HG03565 (cell line): ENCODE measurements around the gene LDLR.
"Not testable (repeated sequence)": the region's sequence is repeated elsewhere in the genome, so short reads cannot be mapped to it uniquely, and the experiment has no call there.

Experiments used
- ATAC-seq: cut with Tn5 transposase; IDR thresholded peaks from one replicate; pipeline ENCODE4 v1.9.1; 2021; ENCODE audit warnings: mild to moderate bottlenecking, moderate library complexity; ENCODE audit not compliant: unreplicated experiment

The LDLR gene

DNA sequence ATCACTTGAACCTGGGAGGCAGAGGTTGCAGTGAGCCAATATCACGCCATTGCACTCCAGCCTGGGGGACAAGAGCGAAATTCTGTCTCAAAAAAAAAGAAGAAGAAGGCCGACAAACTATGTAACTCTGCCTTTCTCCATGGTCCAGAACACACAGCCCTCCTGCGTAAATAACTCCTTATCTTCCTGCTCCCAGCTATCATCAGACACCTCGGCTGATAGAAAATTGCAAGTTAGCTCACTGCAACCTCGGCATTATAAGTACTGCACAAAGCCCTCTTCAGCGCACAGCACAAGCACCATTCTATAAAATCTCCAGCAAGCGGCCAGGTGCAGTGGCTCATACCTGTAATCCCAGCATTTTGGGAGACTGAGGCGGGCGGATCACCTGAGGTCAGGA is 14.4 kb downstream of the LDLR start:
- not testable (repeated sequence) for ATAC-seq

DNA sequence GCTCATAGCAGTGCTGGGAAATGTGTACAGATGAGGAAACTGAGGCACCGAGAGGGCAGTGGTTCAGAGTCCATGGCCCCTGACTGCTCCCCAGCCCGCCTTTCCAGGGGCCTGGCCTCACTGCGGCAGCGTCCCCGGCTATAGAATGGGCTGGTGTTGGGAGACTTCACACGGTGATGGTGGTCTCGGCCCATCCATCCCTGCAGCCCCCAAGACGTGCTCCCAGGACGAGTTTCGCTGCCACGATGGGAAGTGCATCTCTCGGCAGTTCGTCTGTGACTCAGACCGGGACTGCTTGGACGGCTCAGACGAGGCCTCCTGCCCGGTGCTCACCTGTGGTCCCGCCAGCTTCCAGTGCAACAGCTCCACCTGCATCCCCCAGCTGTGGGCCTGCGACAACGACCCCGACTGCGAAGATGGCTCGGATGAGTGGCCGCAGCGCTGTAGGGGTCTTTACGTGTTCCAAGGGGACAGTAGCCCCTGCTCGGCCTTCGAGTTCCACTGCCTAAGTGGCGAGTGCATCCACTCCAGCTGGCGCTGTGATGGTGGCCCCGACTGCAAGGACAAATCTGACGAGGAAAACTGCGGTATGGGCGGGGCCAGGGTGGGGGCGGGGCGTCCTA is 15.9 kb downstream of the LDLR start:
- ATAC-seq = no peak

DNA sequence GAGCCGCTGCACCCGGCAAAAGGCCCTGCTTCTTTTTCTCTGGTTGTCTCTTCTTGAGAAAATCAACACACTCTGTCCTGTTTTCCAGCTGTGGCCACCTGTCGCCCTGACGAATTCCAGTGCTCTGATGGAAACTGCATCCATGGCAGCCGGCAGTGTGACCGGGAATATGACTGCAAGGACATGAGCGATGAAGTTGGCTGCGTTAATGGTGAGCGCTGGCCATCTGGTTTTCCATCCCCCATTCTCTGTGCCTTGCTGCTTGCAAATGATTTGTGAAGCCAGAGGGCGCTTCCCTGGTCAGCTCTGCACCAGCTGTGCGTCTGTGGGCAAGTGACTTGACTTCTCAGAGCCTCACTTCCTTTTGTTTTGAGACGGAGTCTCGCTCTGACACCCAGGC is 17.2 kb downstream of the LDLR start:
- ATAC-seq = no peak

DNA sequence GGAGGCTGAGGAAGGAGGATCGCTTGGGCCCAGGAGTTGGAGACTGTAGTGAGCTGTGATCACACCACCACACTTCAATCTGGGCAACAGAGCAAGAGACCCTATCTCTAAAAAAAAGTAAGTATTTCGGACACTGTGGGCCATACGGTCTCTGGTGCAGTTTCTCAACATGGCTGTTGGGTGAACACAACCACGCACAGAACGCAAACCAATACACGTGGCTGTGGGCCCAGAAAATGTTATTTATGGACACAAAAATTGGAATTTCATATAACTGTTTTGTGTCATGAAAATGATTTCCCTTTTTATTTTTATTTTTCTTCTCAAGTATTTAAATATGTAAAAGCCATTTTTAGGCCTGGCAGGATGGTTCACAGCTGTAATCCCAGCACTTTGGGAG is 19.5 kb downstream of the LDLR start:
- ATAC-seq = no peak

DNA sequence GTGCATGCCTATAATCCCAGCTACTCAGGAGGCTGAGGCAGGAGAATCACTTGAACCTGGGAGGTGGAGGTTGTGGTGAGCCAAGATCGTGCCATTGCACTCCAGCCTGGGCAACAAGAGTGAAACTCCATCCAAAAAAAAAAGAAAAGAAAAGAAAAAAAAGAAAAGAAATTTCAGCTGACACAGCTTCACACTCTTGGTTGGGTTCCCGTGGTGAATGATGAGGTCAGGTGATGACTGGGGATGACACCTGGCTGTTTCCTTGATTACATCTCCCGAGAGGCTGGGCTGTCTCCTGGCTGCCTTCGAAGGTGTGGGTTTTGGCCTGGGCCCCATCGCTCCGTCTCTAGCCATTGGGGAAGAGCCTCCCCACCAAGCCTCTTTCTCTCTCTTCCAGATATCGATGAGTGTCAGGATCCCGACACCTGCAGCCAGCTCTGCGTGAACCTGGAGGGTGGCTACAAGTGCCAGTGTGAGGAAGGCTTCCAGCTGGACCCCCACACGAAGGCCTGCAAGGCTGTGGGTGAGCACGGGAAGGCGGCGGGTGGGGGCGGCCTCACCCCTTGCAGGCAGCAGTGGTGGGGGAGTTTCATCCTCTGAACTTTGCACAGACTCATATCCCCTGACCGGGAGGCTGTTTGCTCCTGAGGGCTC is 22.0 kb downstream of the LDLR start:
- no peak for ATAC-seq

DNA sequence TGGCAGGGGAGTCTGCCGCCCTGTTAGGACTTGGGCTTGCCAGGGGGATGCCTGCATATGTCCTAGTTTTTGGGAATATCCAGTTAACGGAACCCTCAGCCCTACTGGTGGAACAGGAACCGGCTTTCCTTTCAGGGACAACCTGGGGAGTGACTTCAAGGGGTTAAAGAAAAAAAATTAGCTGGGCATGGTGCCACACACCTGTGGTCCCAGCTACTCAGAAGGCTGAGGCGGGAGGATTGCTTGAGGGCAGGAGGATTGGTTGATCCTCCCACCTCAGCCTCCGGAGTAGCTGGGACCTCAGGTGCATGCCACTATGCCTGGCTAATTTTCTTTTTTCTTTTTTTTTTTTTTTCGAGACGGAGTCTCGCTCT is 22.5 kb downstream of the LDLR start:
- ATAC-seq = no peak

DNA sequence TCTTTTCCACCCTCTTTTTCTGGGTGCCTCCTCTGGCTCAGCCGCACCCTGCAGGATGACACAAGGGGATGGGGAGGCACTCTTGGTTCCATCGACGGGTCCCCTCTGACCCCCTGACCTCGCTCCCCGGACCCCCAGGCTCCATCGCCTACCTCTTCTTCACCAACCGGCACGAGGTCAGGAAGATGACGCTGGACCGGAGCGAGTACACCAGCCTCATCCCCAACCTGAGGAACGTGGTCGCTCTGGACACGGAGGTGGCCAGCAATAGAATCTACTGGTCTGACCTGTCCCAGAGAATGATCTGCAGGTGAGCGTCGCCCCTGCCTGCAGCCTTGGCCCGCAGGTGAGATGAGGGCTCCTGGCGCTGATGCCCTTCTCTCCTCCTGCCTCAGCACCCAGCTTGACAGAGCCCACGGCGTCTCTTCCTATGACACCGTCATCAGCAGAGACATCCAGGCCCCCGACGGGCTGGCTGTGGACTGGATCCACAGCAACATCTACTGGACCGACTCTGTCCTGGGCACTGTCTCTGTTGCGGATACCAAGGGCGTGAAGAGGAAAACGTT is 24.0 kb downstream of the LDLR start:
- ATAC-seq = no peak

DNA sequence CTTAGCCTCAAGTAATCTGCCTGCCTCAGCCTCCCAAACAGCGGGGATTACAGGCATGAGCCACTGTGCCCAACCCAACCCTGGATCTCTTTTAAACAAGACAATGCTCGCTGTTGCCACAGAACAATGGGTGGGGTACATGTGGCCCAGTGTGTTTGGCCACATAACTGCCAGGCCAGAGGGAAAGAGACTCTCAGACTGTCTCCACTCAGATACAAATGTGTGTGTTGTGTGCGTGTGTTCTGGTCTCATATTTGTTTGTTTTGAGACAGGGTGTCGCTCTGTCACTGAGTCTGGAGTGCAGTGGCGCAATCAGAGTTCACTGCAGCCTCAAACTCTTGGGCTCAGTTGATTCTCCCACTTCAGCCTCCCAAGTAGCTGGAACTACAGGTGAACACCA is 25.8 kb downstream of the LDLR start:
- no peak for ATAC-seq

DNA sequence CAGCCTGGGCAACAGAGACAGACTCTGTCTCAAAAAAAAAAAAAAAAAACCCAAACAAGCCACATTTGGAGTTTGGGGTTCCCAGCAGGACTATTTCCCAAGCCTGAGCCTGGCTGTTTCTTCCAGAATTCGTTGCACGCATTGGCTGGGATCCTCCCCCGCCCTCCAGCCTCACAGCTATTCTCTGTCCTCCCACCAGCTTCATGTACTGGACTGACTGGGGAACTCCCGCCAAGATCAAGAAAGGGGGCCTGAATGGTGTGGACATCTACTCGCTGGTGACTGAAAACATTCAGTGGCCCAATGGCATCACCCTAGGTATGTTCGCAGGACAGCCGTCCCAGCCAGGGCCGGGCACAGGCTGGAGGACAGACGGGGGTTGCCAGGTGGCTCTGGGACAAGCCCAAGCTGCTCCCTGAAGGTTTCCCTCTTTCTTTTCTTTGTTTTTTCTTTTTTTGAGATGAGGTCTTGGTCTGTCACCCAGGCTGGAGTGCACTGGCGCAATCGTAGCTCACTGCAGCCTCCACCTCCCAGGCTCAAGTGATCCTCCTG is 26.7 kb downstream of the LDLR start:
- ATAC-seq = no peak

DNA sequence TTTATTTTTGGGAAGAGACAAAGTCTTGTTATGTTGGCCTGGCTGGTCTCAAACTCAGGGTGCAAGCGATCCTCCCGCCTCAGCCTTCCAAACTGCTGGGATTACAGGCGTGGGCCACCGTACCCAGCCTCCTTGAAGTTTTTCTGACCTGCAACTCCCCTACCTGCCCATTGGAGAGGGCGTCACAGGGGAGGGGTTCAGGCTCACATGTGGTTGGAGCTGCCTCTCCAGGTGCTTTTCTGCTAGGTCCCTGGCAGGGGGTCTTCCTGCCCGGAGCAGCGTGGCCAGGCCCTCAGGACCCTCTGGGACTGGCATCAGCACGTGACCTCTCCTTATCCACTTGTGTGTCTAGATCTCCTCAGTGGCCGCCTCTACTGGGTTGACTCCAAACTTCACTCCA is 27.2 kb downstream of the LDLR start:
- ATAC-seq = no peak

DNA sequence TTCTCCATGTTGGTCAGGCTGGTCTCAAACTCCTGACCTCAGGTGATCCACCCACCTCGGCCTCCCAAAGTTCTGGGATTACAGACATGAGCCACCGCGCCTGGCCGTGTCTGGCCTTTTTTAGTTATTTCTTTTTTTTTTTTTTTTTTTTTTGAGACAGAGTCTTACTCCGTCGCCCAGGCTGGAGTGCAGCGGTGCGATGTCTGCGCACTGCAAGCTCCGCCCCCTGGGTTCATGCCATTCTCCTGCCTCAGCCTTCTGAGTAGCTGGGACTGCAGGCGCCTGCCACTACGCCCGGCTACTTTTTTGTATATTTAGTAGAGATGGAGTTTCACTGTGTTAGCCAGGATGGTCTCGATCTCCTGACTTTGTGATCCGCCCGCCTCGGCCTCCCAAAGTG is 32.7 kb downstream of the LDLR start:
- not testable (repeated sequence) for ATAC-seq

DNA sequence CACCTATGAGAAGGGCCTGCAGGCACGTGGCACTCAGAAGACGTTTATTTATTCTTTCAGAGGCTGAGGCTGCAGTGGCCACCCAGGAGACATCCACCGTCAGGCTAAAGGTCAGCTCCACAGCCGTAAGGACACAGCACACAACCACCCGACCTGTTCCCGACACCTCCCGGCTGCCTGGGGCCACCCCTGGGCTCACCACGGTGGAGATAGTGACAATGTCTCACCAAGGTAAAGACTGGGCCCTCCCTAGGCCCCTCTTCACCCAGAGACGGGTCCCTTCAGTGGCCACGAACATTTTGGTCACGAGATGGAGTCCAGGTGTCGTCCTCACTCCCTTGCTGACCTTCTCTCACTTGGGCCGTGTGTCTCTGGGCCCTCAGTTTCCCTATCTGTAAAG is 33.9 kb downstream of the LDLR start:
- ATAC-seq = no peak

DNA sequence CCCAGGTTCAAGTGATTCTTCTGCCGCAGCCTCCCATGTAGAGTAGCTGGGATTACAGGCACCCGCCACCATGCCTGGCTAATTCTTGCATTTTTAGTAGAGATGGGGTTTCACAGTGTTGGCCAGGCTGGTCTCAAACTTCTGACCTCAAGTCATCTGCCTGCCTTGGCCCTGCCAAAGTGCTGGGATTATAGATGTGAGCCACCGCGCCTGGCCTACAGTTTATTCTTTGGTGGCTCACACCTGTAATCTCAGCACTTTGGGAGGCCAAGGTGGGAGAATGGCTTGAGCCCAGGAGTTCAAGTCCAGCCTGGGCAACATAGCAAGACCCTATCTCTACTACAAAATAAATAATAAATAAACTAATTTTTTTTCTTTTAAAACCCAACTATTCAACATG is 34.9 kb downstream of the LDLR start:
- ATAC-seq = not testable (repeated sequence)

DNA sequence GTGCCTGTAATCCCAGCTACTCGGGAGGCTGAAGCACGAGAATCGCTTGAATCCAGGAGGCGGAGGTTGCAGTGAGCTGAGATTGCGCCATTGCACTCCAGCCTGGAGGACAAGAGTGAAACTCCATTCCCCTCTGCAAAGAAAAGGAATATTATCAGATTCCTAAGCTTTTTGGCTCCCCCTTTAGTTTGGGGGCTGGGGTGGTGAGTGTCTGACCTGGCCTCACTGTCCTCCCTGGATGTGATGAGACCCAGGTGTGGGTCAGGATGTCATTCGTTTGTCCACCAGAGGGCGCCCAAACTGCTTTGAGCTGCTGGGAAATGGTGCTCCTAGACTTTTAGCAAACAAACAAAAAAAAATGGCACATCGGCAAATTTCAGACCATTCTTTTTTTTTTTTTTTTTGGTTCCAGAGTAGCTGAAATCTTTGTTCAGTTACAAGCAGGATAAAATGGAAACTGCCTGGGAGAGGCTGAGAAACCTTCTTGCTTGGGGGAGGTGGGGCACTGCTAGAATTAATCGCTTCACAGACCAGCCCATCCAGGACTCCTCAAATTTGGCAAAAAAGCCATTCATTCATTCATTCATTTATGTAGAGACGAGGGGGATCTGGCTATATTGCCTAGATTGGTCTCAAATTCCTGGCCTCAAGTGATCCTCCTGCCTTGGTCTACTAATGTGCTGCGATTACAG is 36.9 kb downstream of the LDLR start:
- no peak for ATAC-seq

DNA sequence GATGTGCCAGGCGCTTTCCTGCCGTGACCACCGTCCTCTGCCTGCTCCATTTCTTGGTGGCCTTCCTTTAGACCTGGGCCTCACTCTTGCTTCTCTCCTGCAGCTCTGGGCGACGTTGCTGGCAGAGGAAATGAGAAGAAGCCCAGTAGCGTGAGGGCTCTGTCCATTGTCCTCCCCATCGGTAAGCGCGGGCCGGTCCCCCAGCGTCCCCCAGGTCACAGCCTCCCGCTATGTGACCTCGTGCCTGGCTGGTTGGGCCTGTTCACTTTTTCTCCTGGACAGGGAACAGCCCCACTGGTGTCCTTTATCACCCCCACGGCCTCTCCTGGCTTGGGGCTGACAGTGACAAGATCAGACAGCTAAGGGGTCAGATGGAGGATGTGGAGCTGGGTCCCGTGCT is 38.6 kb downstream of the LDLR start:
- no peak for ATAC-seq

DNA sequence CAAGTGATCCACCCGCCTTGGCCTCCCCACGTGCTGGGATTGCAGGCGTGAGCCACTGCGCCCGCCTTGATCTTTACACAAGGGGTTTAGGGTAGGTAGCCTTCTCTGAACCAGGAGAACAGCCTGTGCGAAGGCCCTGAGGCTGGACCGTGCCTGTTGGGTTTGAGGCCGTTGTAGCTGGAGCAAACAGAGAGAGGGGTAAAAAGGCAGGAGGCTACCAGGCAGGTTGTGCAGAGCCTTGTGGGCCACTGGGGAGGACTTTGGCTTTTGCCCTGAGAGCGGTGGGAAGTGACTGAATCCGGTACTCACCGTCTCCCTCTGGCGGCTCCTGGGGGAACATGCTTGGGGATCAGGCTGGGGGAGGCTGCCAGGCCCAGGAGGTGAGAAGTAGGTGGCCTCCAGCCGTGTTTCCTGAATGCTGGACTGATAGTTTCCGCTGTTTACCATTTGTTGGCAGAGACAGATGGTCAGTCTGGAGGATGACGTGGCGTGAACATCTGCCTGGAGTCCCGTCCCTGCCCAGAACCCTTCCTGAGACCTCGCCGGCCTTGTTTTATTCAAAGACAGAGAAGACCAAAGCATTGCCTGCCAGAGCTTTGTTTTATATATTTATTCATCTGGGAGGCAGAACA is 41.7 kb downstream of the LDLR start:
- ATAC-seq = no peak

DNA sequence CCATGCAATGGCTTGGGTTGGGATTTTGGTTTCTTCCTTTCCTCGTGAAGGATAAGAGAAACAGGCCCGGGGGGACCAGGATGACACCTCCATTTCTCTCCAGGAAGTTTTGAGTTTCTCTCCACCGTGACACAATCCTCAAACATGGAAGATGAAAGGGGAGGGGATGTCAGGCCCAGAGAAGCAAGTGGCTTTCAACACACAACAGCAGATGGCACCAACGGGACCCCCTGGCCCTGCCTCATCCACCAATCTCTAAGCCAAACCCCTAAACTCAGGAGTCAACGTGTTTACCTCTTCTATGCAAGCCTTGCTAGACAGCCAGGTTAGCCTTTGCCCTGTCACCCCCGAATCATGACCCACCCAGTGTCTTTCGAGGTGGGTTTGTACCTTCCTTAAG is 42.2 kb downstream of the LDLR start:
- no peak for ATAC-seq

DNA sequence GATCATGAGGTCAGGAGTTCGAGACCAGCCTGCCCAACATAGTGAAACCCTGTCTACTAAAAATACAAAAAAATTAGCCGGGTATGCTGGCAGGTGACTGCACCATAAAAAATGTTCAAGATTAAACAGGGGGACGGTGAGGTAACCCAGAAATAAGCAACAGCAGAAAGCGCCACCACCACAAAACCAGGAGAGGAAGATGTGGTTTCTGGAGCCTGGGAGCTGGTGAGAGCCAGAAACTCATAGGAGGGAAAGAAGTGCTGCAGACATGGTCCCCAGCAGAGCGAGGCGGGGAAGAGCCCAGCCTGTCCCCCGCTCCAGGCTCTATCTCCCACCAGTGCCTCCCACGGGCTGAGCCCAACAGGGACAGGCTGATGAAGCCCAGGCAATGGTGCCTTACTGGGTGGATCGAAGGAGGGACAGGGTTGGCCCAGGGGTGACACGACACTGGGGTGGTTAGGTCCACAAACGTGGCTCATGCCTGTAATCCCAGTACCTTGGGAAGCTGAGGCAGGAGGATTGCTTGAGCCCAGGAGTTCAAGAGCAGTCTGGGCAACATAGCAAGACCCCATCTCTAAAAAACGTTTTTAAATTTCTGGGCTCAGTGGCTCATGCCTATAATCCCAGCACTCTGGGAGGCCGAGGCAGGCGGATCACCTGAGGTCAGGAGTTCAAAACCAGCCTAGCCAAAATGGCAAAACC is 47.3 kb downstream of the LDLR start:
- ATAC-seq = no peak

DNA sequence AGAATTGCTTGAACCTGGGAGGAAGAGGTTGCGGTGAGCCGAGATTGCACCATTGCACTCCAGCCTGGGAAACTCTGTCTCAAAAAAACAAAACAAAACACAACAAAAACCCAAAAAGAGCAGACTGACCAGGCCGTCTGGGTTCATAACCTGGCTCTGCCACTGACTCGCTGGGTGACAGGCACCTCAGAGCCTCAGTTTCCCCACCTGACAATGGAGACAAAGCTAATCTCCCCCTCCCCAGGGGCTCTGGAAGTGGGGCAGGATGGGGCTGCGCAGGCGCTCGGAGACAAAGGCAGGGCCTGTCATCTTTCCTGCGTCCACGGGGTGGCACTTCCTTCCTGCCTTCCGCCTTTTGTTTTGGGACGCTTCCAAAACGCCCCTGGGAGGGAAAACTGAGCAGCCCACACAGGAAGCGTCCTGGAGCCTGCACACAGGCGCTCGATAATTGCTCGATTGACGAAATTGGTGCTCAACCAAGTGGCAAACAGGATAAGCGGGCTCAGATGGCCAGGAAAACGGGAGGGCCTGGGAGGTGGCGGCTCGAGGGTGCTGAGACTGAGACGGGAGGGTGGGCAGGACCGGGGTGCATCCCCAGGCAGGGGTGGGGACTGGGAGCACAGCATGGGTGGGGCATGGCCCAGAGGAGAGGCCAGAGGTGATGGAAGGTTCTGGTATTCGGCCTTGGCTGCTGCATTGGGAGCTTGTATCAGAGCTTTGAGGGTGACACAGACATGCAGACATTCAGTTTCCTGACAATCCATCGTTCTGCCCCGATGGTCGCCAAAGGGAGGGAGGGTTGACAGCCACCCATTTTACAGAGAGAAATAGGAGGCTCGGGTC is 48.5 kb downstream of the LDLR start:
- no peak for ATAC-seq
